LNCaP clone FGC (cell line): Measurements from ENCODE around the gene POC5.
"Not testable (repeated sequence)": the region's sequence is repeated elsewhere in the genome, so short reads cannot be mapped to it uniquely, and the experiment has no call there.

ENCODE experiments used
- DNase-seq: peaks from one replicate; pipeline ENCODE4 v3.0.0-alpha.2; 2011; ENCODE audit warnings: low read depth
- H3K4me3 ChIP-seq: 2 replicates; pipeline ENCODE4 v1.5.1; 2011; ENCODE audit warnings: mild to moderate bottlenecking, low read depth, low read length, control low read depth
- TF ChIP-seq, protein P1 (sequence below): IDR thresholded peaks from 2 replicates; pipeline ENCODE4 v1.5.1; 2012; ENCODE audit warnings: mild to moderate bottlenecking; ENCODE audit not compliant: control insufficient read depth, insufficient read depth; ENCODE audit errors: extremely low read depth

POC5 gene

DNA sequence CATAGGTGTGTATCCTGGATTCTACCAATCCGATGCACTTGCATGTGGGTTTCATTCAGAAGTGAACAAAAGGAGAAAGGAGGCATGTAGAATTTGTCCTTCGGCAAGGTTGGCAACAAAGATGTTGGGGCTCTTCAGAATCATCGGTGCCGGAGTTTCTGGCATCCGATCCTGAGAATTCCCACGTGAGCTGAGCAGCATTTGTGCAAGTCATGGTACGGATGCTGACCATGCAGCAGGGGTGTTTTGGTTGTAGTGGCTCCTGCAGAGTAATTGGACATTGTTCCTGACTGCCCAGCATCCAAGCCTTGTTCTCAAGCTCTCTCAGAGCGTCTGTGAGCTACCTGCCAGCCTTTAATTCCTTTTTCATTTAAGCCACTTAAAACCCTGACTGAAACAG, 19.0 kb upstream of the POC5 start:
- no peak for DNase-seq
- no peak overlapping the region for H3K4me3 ChIP-seq
- TF ChIP-seq, protein P1, sequence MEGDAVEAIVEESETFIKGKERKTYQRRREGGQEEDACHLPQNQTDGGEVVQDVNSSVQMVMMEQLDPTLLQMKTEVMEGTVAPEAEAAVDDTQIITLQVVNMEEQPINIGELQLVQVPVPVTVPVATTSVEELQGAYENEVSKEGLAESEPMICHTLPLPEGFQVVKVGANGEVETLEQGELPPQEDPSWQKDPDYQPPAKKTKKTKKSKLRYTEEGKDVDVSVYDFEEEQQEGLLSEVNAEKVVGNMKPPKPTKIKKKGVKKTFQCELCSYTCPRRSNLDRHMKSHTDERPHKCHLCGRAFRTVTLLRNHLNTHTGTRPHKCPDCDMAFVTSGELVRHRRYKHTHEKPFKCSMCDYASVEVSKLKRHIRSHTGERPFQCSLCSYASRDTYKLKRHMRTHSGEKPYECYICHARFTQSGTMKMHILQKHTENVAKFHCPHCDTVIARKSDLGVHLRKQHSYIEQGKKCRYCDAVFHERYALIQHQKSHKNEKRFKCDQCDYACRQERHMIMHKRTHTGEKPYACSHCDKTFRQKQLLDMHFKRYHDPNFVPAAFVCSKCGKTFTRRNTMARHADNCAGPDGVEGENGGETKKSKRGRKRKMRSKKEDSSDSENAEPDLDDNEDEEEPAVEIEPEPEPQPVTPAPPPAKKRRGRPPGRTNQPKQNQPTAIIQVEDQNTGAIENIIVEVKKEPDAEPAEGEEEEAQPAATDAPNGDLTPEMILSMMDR: no peak

DNA sequence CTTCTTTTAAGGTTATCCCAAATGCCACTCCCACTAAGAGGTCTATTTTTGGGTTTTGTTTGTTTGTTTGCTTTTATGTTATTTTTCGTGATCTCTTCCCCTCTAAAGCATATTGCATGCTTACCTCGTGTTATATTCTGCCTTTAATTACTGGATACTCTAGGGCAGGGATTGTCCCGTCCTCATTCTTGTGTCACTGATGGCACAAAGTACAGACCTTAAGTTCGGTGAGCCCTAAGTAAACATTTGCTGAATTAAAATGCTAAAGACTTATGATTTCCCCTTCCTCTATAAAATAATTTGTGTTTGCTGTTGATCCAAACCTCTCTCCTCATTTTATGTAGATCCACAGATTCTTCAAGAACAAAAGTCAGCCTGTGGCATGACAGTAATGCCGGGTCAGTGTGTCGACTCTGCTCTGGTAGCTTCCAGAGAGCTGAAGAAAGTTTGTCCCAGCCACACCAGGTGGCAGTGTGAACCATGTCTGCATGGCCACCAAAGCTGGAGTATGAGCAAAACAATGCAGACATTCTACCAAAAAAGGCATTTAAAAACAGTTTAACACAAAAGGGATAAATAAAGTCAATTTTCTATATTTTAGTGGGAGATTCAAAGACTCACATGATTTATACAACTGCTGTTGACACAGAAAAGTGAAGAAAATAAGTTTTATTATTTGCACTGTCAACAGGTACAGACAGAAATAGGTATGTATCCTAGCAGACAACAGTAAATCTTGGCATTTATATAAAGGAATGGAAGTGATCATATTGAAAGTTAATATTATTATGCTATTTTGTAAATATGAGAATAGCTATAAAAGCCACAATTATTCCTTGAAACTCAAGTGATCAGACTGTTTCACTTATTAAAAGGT, 17.9 kb upstream of the POC5 start:
- H3K4me3 ChIP-seq: no peak overlapping the region
- peak; percentile 19 for DNase-seq
- TF ChIP-seq, protein P1: peak; percentile 87

DNA sequence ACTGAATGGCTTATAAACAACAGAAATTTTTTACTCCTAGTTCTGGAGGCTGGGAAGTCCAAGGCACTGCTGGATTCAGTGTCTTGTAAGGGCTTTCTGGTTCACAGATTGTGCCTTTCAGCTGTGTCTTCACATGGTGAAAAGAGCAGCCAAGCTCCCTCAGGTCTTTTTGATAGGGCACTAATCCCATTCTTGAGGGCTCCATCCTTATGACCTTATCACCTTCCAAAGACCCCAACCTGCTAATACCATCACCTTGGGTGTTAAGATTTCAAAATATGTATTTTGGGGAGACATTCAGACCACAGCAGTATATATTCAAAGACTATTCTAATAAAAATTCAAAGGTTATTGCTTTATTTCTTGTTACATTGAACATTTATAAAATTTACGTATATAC, 16.5 kb upstream of the POC5 start:
- DNase-seq: no peak
- TF ChIP-seq, protein P1: no peak
- no peak overlapping the region for H3K4me3 ChIP-seq

DNA sequence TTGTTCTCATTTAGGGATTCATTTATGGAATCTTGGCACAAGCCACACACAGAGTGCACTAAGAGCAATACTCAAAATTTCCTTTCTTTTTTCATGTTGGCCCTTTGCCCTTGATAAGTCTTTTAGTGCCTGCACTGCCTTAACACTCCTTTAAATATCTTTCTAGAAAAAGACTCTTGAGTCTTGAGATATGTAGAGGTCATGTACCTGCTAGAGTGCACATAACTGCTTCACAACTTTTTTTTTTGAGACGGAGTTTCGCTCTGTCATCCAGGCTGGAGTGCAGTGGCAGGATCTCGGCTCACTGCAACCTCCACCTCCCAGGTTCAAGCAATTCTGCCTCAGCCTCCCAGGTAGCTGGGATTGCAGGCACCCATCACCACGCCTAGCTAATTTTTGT, 14.3 kb upstream of the POC5 start:
- not testable (repeated sequence) for DNase-seq, H3K4me3 ChIP-seq

DNA sequence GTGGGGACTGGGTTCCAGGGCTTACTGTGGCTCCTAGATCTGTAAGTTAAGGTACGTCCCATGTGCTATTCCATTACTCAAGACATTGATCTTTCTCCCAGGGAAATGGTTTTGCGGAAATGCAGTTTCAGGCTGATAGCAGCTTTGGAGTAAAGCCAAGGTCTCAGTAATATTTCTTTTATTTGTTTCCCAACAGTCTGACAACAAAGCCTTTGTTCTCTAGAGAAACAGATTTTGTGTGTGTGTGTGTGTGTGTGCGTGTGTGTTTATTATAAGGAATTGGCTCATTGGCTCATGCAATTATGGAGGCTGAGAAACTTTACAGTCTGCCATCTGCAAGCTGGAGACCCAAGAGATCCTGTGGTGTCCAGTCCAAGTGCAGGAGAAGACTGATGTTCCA, 12.1 kb upstream of the POC5 start:
- DNase-seq: no peak
- no peak overlapping the region for H3K4me3 ChIP-seq
- TF ChIP-seq, protein P1: no peak

DNA sequence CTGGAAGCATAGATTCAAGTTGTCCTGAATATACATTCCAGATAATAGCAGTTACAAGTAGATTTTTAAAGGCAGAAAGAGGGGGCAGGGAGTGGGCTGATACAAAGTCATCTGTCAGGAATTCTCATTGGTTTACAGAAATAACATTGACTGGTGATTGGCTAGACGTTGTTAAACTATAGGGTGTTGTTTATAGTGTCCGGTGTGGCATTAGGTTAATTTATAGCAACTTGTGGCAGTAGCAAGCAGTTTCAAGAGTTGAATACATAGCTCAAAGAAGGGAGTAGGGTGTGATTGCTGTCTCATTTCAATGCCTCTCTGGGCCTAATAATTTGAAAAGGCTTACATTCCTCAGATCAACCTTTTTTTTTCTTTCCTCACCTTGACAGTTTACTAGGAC, 10.7 kb upstream of the POC5 start:
- no peak overlapping the region for H3K4me3 ChIP-seq
- TF ChIP-seq, protein P1: no peak
- no peak for DNase-seq

DNA sequence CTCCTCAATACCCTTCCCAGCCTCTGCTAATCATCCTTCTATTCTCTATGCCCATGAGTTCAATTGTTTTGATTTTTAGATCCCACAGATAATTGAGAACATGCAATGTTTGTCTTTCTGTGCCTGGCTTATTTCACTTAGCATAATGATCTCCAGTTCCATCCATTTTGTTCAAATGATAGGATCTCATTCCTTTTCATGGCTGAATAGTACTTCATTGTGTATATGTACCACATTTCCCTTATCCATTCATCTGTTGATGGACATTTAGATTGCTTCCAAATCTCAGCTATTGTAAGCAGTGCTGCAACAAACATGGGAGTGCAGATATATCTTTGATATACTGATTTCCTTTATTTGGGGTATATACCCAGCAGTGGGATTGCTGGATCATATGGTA, 9.0 kb upstream of the POC5 start:
- not testable (repeated sequence) for DNase-seq

DNA sequence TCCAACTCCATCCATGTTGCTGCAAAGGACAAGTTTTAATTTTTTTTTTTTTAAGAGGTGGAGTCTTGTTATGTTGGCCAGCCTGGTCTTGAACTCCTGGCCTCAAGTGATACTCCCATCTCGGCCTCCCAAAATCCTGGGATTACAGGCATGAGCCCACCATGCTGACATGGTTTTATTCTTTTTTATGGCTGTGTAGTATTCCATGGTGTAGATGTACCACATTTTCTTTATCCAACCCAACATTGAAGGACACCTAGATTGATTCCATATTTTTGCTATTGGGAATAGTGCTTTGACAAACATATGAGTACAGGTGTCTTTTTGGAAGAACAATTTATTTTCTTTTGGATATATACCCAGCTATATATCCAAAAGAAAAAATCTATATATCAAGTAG, 6.1 kb upstream of the POC5 start:
- H3K4me3 ChIP-seq: no peak overlapping the region
- TF ChIP-seq, protein P1: no peak
- DNase-seq: no peak

More for the DNA sequence above, 9.0 kb upstream of the POC5 start:
- not testable (repeated sequence) for H3K4me3 ChIP-seq
